HG03469 (cell line): ENCODE data around the gene ARHGAP21.
"Not testable (repeated sequence)": the region's sequence is repeated elsewhere in the genome, so short reads cannot be mapped to it uniquely, and the experiment has no call there.

Source experiments
- ATAC-seq: cut with Tn5 transposase; IDR thresholded peaks from one replicate; pipeline ENCODE4 v1.9.1; 2021; ENCODE audit warnings: mild to moderate bottlenecking, moderate library complexity, moderate number of reproducible peaks; ENCODE audit not compliant: unreplicated experiment

ARHGAP21 gene

DNA sequence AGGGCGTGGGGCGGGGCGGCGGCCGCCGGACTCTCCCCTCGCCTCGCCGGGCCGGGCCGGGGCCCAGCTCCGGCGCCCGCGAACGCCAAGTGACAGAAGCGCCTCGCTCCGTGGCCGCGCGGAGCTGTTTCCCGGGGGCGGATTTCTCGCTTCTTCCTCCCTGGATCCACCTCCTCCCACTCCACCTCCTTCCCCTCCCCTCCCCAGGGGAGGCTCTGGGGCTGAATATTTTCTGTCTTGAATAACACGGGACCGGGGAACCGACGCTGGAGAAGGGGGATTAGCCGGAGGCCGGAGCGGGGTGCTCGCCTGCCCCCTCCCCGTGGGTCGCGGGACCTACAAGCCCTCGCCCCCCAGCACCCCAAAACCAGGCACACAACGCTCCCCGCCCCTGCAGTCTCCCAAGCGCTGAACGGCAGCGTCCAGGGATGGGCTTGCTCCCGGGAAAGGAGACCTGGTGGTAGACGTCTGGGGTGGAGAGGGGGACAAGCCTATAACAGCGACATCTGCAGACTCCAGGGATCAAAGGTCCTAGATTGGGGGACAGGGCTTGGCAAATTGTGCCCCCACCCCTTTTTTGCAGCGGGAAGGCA lies at the start of gene ARHGAP21:
Gene ARHGAP21 (minus strand): TSS at position 100 of the 593 bp plus-strand sequence. CDS start 1,988 bp downstream, outside the sequence.
- no peak for ATAC-seq

DNA sequence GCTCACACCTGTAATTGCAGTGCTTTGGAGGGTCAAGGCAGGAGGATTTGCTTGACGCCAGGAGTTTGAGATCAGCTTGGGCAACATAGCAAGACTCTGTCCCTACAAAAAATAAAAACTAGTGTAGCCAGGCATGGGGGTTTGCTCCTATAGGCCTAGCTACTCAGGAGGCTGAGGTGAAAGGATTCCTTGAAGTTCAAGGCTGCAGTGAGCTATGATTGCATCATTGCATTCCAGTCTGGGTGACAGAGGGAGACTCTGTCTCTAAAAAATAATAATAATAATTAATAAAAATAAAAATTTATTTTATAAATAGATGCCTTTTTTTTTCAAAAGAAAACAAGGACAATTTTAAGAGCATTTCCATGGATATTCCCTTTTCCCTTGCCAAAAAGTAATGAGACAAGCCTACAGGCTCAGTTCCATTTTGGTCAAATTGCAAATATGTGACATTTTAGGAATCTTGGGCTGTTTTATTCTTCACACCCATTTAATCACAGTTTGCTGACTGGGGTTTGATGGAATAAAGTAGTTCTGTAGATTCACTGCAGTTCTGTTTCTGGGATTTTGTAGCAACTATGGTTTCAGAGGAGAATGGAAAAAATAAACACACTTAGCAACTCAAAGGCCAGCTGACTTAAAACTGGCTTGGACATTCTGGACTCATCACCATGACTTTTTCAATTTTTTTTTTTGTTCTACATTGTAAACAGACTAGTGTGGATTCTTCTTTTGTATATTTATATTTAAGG lies 48.4 kb upstream of the ARHGAP21 start:
- ATAC-seq, result no peak

DNA sequence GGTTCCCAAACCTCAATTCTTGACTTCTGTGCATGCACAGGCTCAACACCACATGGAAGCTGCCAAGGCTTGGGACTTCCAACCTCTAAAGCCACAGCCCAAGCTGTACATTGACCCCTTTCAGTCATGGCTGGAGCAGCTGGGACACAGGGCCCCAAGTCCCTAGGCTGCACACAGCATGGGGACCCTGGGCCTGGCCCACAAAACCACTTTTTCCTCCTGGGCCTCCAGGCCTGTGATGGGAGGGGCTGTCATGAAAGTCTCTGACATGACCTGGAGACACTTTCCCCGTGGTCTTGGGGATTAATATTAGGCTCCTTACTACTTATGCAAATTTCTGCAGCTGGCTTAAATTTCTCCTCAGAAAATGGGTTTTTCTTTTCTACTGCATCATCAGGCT lies 41.3 kb upstream of the ARHGAP21 start:
- not testable (repeated sequence) for ATAC-seq

DNA sequence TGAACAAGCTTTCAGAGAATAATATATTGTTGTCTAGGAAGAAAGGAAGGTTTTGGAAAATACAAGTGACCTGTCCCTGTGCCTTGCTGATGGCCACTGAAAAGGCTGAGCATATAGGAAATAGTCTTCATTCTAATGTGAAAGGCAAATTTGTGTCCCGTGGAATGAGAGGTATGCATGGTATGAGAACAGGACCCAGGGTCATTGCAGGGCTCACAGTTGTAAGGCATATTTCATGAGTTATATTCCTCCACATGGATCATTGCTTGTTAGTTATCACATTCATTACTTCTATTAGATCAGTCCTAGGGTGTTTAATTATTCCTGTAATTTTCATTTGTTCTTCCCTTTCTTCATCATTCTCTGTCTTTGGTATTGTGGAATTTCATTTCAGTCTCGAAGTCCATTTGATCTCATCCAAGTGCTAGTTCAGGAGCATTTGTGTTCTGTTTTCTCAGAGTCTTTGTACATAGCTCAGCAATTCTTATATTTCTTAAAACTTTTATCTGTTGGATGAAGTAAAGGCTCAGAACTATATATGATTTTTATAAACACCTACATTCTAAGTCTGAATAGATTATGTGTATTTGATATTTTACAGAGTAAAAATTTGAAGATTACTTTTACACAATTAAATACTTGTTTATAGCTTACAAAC lies 39.4 kb upstream of the ARHGAP21 start:
- ATAC-seq, result no peak

DNA sequence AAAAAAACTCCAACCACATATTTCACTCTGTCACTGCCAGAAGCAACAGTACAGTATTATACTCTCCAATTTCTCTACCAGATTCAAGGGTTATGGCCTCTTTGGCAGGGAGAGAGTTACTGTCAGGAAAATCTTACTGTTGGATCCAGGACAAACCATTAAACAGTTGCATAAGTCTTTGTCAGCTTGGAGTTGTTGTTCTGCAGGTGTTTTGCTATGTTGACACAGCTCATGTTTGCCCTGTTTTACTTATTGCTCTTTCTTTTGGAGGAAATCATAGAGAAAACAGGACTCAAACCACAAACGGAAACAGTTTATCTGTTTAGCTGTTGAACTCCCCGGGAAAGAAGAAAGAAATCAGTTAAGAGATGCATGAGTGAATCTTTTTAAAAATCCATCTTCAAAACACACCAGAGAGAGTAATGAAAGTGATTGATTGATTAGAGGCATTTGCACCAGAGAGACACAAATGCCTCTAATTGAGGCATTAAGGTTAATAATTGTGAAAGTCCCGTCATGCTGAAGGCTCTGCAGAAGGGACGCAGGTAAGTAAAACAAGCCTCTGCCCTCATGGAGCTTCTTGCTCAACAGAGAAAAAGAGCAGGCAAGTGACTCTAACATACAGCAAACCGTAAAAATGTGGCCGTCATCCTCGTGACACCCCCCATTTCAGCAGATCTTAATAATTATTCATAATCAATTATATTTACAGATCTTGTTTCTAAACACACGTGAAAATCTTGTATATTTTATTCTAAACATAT lies 38.7 kb upstream of the ARHGAP21 start:
- no peak for ATAC-seq

DNA sequence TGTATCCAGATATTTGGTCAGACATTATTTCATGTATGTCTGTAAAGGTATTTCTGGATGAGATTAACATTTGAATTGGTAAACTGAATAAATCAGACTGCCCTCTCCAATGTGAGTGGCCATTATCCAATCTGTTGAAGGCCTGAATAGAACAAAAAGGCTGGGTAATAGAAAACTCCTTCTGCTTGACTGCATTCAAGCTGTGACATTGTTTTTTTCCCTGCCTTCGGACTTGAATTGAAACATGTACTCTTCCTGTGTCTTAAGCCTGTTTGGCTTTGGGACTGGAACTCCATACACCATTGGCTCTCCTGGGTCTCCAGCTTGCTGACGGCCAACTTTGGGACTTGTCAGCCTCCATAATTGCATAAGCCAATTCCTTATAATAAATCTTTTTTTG lies 36.0 kb upstream of the ARHGAP21 start:
- ATAC-seq, result no peak

DNA sequence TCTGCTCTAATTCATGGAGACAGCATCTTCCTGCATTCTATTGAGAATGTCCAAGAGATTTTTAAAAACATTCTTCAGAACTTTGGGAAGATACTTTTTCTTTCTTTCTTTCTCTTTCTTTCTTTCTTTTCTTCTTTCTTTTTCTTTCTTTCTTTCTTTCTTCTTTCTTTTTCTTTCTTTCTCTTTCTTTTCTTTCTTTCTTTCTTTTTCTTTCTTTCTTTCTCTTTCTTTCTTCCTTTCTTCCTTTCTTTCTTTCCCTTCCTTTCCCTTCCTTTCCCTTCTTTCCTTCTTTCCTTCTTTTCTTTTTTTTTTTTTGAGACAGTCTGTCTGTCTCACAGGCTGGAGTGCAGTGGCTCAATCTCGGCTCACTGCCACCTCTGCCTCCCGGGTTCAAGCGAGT lies 34.6 kb upstream of the ARHGAP21 start:
- not testable (repeated sequence) for ATAC-seq

DNA sequence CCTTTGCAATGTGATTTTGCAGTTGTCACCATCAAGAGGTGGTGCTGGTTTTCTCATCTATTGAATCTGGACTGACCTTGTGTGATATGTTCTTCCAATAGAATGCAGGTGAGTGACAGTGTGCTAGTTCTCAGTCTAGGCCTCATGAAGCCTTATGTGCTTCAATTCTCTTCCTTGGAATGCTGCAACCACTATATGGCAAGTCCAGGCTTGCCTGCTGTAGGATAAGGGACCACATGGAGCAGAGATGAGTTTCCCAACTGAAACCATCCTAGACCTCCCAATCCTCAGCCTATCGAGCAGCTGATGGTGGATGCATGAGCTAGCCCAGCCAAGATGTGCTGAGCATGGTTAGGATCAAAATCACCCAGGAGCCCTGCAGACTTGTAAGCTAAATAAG lies 32.6 kb upstream of the ARHGAP21 start:
- ATAC-seq, result no peak

DNA sequence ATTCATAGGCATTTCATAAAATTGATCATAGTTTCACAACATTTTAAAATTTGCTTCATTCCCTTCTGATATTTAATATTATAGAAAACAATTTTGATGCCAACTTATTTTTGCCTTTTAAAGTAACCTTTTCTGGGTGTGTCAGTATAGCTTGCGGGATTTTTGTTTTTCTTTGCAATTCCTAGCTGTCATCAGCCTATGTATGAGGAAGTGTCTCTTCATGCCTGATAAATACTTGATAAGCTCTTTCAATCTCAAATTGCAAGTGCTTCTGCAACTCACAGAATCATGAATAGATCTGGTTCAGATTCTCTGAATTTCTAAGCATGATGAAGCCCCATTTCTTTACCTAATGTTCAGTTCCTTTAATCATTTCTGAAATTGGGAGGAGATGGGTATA lies 28.0 kb upstream of the ARHGAP21 start:
- no peak for ATAC-seq

DNA sequence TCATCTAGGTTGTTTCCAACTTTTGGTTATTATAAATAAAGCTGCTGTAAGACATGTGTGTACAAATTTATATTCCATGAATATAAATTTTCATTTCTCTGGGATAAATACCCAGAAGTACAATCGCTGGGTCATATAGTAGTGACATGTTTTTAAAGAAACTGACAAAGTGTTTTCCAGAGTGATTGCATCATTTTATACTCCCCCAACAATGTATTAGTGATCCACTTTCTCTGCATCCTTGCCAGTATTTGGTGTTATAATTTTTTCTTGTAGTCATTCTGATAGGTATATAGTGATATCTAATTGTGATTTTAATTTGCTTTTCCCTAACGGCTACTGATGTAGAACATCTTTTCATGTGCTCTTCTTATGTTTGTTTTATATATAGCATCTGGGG lies 27.0 kb upstream of the ARHGAP21 start:
- ATAC-seq, result no peak

DNA sequence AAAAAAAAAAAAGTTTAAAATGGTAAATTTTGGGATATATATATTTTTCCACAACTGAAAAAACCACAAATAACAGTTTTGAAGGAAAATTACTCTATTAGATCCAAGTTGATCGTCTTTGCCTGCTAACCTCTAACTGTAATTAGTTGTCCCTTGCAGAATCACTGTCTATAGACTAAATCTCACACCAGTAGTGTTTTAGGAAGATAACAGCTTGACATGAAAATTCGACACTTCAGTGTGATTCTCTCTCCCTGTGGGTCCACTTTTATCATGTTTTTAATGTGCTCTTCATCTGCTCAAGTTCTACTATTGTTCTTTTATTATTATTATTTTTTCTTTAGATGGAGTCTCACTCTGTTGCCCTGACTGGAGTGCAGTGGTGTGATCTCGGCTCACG lies 24.5 kb upstream of the ARHGAP21 start:
- ATAC-seq, result no peak

DNA sequence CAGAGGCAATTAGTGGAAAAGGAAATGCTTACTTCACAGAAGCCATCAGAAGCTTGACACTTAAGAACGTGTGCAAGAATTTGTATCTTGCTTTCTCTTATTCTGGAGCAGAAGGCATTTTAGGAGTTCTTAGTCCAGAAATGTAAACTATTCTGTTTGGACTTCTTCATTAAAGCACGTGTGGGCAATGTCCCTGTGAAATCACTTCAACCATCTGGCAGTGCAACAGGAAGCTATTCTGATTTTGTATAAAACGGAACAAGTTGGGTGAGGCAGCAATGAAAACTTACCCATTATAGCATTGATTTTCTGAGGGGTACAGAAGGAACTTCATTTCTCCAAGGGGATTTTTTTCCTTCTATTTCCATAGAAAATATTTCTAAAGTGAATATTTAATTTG lies 21.3 kb upstream of the ARHGAP21 start:
- no peak for ATAC-seq

DNA sequence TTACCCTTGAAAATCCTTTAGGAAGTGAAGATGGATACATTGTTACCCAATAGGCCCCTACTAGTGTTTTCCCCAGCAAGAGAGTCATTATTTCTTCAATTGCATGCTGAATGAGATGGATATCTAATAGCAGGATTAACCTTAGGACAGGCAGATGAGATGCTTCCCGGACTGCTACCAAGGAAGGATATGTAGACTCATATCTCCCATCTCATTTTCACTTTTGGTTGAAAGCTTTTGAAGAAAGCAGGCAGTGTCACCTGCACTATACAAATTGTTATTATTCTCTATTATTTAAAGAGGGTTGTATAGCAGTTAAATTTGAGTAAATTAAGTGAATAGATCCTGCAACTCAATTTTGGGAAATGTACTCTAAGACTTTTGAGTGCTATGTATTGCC lies 17.0 kb upstream of the ARHGAP21 start:
- no peak for ATAC-seq

DNA sequence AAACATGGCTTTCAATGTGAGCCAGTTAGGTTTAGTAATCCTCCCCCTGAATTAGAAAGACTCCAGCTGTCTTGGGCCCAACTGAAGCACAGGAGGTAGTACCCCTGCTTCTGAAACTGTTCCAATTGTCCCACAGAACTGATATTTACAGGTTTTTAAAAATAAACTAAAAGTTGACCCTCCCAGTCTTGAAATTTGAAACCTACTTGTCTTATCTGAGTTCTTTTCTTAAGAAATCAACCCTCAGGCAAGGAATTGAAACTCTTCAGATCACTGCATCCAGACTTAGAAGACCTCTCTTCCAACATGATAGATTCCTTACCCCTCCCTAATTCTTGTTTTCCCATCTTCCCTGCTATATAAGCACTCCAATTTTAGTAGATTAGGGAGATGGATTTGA lies 13.3 kb upstream of the ARHGAP21 start:
- ATAC-seq, result no peak

DNA sequence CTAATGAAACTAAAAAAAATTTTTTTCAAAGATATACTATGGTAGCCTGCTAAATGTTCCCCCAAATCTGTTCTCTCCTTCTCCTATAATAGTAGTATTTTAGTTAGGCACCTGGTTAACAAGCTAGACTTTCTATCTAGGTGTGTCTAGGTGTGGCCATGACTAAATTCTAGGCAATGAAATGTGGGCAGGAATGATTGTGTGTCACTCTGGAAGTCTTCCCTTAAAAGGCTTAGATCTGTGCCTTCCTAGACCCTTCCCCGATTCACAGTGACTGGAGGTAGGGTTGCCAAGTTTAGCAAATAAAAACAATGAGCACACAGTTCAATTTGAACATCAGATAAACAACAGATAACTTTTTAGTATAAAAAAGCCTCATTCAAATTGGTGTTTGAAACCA lies 8.3 kb upstream of the ARHGAP21 start:
- ATAC-seq, result no peak

DNA sequence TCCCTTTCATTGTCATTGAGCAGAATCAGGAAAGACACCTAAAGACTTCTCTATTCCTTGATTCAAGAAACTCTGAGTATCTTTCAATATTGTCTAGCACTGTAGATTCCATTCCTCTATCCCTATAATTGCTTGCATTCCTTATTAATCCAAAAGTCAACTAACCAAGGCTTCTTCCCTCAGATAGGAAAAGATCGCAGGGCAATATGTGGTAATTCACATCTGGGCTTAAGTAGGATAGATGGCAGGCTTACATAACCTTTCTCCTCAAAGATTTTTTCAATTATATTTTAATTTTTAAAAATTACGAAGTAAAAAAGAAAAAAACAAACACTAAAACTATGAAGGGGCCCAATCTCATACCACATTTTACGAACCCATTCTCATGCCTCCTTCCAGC lies 7.1 kb upstream of the ARHGAP21 start:
- no peak for ATAC-seq

DNA sequence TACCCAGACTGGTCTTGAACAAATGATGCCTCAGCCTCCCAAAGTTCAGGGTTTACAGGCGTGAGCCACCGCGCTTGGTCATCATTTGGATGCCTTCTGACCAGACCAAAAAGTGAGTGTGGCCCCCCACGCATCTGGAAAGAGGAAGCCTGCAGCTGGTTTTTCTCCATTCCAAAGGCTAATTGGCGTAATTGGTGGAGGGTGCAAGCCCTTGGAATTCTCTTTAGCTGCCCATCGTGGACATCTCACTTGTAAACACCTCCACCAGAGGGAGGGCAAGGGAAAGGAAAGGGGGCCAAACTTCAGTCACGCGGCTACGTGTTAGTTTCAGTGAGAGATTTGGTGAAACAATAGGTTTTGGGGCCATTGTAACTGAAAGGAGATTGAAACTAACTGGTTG lies 4.1 kb upstream of the ARHGAP21 start:
- ATAC-seq, result no peak

DNA sequence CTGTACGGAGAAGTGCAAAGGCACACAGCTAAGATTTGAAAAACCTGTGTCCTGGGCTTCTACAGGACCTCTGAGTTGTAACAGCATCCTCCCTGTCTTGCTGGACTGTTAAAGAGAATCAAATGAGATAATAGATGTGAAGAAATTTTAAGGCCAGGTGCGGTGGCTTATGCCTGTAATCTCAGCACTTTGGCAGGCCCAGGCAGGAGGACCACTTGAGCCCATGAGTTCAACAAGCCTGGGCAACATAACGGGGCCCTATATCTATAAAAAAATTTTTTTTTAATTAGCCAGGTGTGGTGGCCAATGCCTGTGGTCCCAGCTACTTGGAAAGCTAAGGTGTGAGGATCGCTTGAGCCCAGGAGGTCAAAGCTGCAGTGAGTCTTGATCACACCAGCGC lies 2.9 kb upstream of the ARHGAP21 start:
- no peak for ATAC-seq

DNA sequence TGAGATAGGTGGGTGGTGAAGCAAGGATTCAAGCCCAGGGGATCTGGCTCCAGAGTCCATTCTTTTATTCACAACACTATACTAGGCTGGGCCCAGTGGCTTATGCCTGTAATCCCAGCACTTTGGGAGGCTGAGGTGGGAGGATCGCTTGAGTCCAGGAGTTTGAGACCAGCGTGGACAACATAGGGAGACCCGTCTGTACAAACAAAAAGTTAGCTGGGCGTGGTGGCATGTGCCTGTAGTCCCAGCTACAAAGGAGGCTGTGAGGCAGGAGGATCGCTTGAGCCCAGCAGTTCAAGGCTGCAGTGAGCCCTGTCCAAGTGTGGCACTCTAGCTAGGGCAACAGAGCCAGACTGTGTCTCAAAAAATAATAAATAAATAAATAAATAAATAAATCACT lies 2.3 kb upstream of the ARHGAP21 start:
- ATAC-seq, result not testable (repeated sequence)

DNA sequence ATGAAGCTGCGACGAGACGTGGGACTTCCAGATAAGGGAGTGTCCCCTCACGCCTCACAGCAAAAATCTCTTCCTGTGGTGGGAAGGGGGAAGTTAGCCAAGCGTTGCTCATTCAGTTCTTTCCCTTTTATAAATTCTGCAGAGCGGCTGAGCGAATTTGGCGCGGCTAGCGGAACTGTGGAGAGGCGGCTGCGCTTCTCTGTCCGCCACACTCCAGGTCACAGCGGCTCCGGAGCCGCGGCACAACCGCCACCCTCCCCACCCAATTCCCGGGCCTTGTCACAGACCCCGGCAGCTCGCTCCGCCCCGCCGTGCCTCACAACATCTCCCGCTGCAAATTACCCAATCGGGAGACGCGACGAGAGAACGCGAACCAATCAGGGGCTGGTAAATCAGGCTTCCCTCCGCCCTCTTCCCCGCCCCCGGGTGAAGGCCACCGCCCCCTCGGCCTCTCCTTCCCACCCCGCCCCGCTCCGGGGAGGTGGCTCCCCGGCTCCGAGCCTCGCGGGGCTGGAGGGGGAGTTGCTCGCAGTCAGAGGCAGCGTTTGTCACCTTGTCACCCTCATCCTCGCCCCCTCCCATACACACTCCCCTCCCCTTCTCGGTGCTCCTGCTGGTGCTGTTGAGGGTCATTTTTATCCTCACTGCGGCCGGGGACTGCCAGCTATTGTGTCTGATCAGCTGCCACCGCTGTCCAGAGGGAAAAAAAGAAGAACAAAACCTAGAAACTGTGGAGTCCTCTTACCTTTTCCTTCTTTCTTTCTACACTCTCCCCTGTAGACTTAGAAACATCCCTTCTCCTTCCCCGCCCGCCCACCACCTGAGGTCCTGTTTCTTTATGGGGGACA lies 918 bp upstream of the ARHGAP21 start:
- ATAC-seq, result peak; percentile 77

DNA sequence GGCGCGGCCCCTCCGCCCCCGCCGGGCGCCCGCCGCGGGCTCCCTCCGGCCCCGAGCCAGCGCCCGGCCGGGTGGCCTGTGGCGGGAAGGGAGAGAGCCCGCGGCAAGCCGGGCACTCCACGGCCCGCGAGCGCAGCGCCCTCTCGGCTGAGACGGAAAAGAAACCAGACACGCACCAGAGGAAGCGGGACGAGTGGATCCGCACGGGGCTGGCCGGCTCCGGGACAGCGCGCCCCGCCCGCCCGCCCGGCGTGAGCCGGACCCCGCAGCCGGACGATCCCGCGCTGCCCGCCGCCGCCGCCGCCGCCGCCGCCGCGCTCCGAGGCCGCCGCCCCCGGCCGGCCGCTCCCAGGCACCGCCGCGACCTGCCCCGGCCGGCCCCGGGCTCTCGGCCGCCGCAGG lies 300 bp downstream of the ARHGAP21 start:
- ATAC-seq, result no peak
